Thyroid gland (tissue), 4 donors: Measurements from ENCODE around the gene DUSP8. TPM values are rescaled to one million over a fixed set of nuclear protein-coding genes. Genes with fewer than 3 reads are reported as not detected.

Experiments used
- DNase-seq, 2 donors: peaks; one replicate each; pipeline ENCODE4 v3.0.0-alpha.2; 2019
- H3K27ac ChIP-seq, 3 donors: fragments of 200-600 bp; sonication (generic); 1 replicate in 2 of 3; 2 replicates in 1 of 3; pipeline ENCODE4 v1.5.1; 2016 to 2019; ENCODE audit warnings: mild to moderate bottlenecking in 1 of 3, moderate library complexity in 1 of 3
- H3K27me3 ChIP-seq: fragments of 200-600 bp; sonication (generic); one replicate; pipeline ENCODE4 v1.5.1; 2019
- H3K36me3 ChIP-seq, 2 donors: fragments of 200-600 bp; sonication (generic); one replicate each; pipeline ENCODE4 v1.5.1; 2016 to 2019
- H3K4me1 ChIP-seq, 2 donors: fragments of 200-600 bp; sonication (generic); one replicate each; pipeline ENCODE4 v1.5.1; 2017 to 2019
- H3K4me3 ChIP-seq, 3 donors: fragments of 200-600 bp; sonication (generic); replicated peaks in 1 of 3; 1 replicate in 2 of 3; 2 replicates in 1 of 3; pipeline ENCODE4 v1.5.1; 2016; ENCODE audit warnings: mild to moderate bottlenecking in 1 of 3
- H3K9me3 ChIP-seq: fragments of 200-600 bp; sonication (generic); one replicate; pipeline ENCODE4 v1.5.1; 2017
- POLR2A ChIP-seq, 2 donors: fragments of 450-650 bp; IDR thresholded peaks; one replicate each; pipeline ENCODE4 v1.6.1; 2017; ENCODE audit warnings: antibody characterized with exemption in 2 of 2, mild to moderate bottlenecking in 2 of 2, moderate library complexity in 1 of 2
- WGBS, 2 donors: methylation state at CpG; one replicate each; pipeline ENCODE4 v1.1.5; 2017; 5-methylcytosine and 5-hydroxymethylcytosine counted together
- intact Hi-C: fragments of 100-400 bp; cut with DNase I; formaldehyde crosslinking; loops from one replicate; pipeline ENCODE4 v1.15.1; 2023
- total RNA-seq, 4 donors: library from RNA; depleted of rRNA; stranded (reverse); fragments of >200 nt; gene quantifications; one replicate each; pipeline ENCODE4 v1.2.3, GENCODE V29; 2016
- TF ChIP-seq, protein P1 (sequence below), 6 experiments: fragments of 200-600 bp in 3 of 6; fragments of 450-650 bp in 3 of 6; sonication (generic) in 3 of 6; IDR thresholded peaks; one replicate each; pipeline ENCODE4 v1.5.1; 2016 to 2019; ENCODE audit warnings: antibody characterized with exemption in 6 of 6, mild to moderate bottlenecking in 2 of 6, inconsistent platforms in 1 of 6, moderate library complexity in 1 of 6

DUSP8 gene
- total RNA-seq, 4 donors from 2014 or later = 1.3 to 3.5 (median 2.5) TPM

DNA sequence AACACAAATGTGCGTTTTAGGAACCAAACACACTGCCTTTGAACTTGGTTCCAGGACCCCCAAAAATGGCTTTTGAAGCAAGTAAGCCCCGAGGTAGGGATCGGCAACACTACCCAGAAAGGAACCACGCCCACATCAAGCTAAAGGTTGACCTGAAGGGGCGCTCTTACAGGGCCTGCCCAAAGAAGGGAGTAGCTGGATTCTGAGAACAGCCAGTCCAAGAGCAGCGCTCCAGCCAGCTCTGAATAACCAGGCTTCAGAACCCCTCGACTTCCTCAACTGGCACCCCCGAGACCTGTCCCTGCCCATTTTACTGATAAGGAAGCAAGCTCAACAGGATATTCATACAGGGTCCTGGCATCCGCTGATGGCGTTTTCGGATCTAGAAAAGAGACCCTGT is 66.6 kb downstream of the DUSP8 start:
- Histone ChIP-seq H3K9me3 (no peaks in the 10 kb centered on the region), H3K4me1 (peaks cover 57 to 75% of the 10 kb centered on the region in 2 donors), H3K4me3 (no peak overlapping the region), H3K36me3 (no peaks in the 10 kb centered on the region), H3K27me3 (no peaks in the 10 kb centered on the region), H3K27ac (no peak overlapping the region)
- TF ChIP-seq, protein P1, sequence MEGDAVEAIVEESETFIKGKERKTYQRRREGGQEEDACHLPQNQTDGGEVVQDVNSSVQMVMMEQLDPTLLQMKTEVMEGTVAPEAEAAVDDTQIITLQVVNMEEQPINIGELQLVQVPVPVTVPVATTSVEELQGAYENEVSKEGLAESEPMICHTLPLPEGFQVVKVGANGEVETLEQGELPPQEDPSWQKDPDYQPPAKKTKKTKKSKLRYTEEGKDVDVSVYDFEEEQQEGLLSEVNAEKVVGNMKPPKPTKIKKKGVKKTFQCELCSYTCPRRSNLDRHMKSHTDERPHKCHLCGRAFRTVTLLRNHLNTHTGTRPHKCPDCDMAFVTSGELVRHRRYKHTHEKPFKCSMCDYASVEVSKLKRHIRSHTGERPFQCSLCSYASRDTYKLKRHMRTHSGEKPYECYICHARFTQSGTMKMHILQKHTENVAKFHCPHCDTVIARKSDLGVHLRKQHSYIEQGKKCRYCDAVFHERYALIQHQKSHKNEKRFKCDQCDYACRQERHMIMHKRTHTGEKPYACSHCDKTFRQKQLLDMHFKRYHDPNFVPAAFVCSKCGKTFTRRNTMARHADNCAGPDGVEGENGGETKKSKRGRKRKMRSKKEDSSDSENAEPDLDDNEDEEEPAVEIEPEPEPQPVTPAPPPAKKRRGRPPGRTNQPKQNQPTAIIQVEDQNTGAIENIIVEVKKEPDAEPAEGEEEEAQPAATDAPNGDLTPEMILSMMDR (IDR thresholded peaks at IDR 0.05) = no peak
- TF ChIP-seq POLR2A (IDR thresholded peaks at IDR 0.05) = no peak
- intact Hi-C loops = no loop called here
- 90 to 92% methylated on average over 11 of the region's 11 CpGs for WGBS, 2 donors
- no peak for DNase-seq

DNA sequence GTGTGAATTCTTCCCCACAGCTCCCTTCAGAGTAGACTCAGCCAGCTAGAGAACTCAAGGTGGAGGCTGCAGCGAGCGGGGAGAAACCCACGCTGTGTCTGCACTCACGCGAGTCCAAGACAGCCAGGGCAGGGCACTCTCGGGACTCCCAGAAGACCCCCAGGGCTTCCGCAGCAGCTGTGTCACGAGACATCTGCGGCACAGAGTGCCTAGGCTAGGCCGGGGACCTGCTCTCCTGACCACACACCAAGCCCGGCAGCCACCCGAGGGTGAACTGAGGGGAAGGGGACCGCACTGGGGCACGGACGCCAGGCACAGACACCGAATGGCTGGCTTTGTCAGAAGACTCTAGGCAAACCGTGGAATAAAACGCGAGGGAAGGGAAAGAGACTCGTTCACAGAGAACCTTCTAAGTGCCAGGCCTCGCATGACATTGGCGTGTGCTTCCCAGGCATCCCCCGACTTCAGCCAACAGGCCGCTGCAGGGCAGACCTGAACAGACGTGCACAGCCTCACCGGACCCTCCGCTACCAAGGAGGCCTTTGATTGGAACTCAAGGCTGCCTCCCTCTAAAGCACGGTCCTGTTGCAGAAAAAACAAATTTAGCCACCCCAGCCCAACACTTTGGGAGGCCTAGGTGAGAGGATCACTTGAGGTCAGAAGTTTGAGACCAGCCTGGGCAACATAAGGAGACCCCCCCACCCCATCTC is 67.3 kb downstream of the DUSP8 start:
- H3K4me3 ChIP-seq = no peak overlapping the region
- peaks cover 57 to 74% of the 10 kb centered on the region in 2 donors for H3K4me1 ChIP-seq
- DNase-seq = no peak
- 91 to 93% methylated on average over 19 to 25 of the region's 28 CpGs for WGBS, 2 donors
- H3K27ac ChIP-seq = no peak overlapping the region
- H3K36me3 ChIP-seq = no peaks in the 10 kb centered on the region
- TF ChIP-seq POLR2A (IDR thresholded peaks at IDR 0.05) = no peak
- TF ChIP-seq, protein P1 (IDR thresholded peaks at IDR 0.05) = no peak
- H3K9me3 ChIP-seq = no peaks in the 10 kb centered on the region
- intact Hi-C loops = loop anchor here (5.0 kb wide), 1 partner anchor 42 kb away; no protein-coding TSS in a partner anchor
- H3K27me3 ChIP-seq = no peaks in the 10 kb centered on the region

DNA sequence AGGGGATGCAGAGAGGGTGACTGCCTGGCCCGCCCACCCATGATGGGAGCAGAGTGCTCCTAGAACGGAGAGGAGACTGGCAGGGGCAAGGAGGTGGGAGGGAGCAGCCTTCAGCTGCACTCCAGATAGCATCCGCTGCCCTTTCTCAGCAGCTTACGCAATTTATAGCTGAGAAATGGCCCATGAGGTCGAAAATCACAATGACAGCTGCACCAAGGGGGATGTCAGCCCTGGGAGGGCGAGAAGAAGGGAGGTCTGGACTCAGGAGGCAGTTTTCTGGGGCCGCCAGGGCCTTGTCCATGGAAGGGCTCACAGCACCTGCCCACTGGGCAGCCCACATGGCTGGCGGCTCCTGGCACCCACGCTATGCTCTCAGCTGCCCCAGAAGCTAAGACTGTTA is 67.9 kb downstream of the DUSP8 start:
- no peak for DNase-seq
- no peak overlapping the region for H3K27ac ChIP-seq
- peaks cover 52 to 68% of the 10 kb centered on the region in 2 donors for H3K4me1 ChIP-seq
- no peaks in the 10 kb centered on the region for H3K27me3 ChIP-seq
- WGBS, 2 donors = 76 to 87% methylated on average over 9 of the region's 9 CpGs
- H3K9me3 ChIP-seq = no peaks in the 10 kb centered on the region
- TF ChIP-seq POLR2A (IDR thresholded peaks at IDR 0.05) = no peak
- TF ChIP-seq, protein P1 (IDR thresholded peaks at IDR 0.05) = no peak
- H3K4me3 ChIP-seq = no peak overlapping the region
- H3K36me3 ChIP-seq = no peaks in the 10 kb centered on the region
- intact Hi-C loops = loop anchor here (5.0 kb wide), 1 partner anchor 42 kb away; no protein-coding TSS in a partner anchor

Other genes starting within 250 kb of the DUSP8 start
- 1 to 10 TPM in 2 of 4 donors, under 1 TPM in 2; 0.34 to 2.2 (median 0.81) TPM for gene BRSK2, start 182.3 kb downstream of the DUSP8 start, total RNA-seq
- gene MOB2, start 85.5 kb downstream of the DUSP8 start, total RNA-seq = 10 to 100 TPM; 25.6 to 45.8 (median 30.1) TPM
- not detected for gene KRTAP5-1, start 13.0 kb upstream of the DUSP8 start, total RNA-seq
- not detected for gene KRTAP5-2, start 26.0 kb upstream of the DUSP8 start, total RNA-seq
- not detected for gene KRTAP5-3, start 36.2 kb upstream of the DUSP8 start, total RNA-seq
- gene KRTAP5-4, start 49.9 kb upstream of the DUSP8 start, total RNA-seq = not detected
- not detected for gene KRTAP5-5, start 57.5 kb upstream of the DUSP8 start, total RNA-seq
- not detected for gene KRTAP5-6, start 124.9 kb upstream of the DUSP8 start, total RNA-seq
- gene IFITM10, start 178.3 kb upstream of the DUSP8 start, total RNA-seq = 100 to 1,000 TPM in 1 of 4 donors, 1 to 10 TPM in 1, under 1 TPM in 1, not detected in 1; 0.22 to 126 (median 1.5) TPM
- 100 to 1,000 TPM; 363 to 577 (median 457) TPM for gene CTSD, start 191.7 kb upstream of the DUSP8 start, total RNA-seq